ENCODE data around the gene LUM. TPM values are rescaled to one million over a fixed set of nuclear protein-coding genes. Genes with fewer than 3 reads are reported as not detected.

The LUM gene
- total RNA-seq, 1 donor from 2014 or later = not detected

DNA sequence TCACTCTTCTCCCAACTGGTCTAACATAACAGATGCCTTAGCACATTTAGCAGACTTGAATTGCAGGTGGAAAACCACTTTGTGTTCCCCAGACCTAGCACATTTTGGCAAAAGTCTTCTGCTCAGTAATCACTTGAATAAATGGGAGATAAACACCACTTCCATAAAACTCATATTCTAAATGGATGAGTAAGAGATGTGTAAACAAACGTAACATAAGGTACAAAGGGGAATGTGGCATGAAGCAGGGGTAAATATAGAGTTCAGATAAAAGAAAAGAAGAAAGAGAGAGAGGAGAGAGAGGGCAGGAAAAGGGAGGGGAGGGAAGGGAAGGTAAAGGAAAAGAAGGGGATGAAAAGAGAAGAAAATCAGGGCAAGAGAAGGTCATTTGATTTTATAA lies 36.4 kb downstream of the LUM start:
- H3K27me3 Mint-ChIP-seq (ENCODE audit: insufficient read depth, low read depth) = peaks cover 2% of the 10 kb centered on the region
- H3K79me2 ChIP-seq (ENCODE audit: low read depth) = no peaks in the 10 kb centered on the region
- DNase-seq (ENCODE audit: low spot score) = no peak

GRCh38 chr12:91074154-91074709 lies 37.1 kb downstream of the LUM start:
- Mint-ChIP-seq H3K4me1 (no peaks in the 10 kb centered on the region), H3K27me3 (ENCODE audit: insufficient read depth, low read depth) (peaks cover 2% of the 10 kb centered on the region), H3K27ac (no peak overlapping the region), H3K36me3 (no peaks in the 10 kb centered on the region), H3K9me3 (no peaks in the 10 kb centered on the region), H3K4me3 (no peak overlapping the region)
- Histone ChIP-seq H3F3A (ENCODE audit: low read depth) (no peaks in the 10 kb centered on the region), H3K27me3 (no peaks in the 10 kb centered on the region), H3K79me2 (ENCODE audit: low read depth) (no peaks in the 10 kb centered on the region), H3K9me3 (ENCODE audit: low read depth) (no peaks in the 10 kb centered on the region), H3K36me3 (no peaks in the 10 kb centered on the region), H2AFZ (replicated peaks) (no peak overlapping the region), H3K4me3 (no peak overlapping the region), H3K27ac (no peak overlapping the region), H4K20me1 (ENCODE audit: low read depth) (no peaks in the 10 kb centered on the region), H3K4me1 (no peaks in the 10 kb centered on the region), H3K4me2 (no peak overlapping the region), H3K9ac (no peak overlapping the region)
- TF ChIP-seq EZH2phosphoT487 (IDR thresholded peaks at IDR 0.05) = no peak
- no peak for TF ChIP-seq CTCF (IDR thresholded peaks at IDR 0.05)
- TF ChIP-seq EZH2 (IDR thresholded peaks at IDR 0.05) = no peak
- DNase-seq (ENCODE audit: low spot score) = no peak

More for the DNA sequence above, 36.4 kb downstream of the LUM start:
- Mint-ChIP-seq H3K9me3 (no peaks in the 10 kb centered on the region), H3K4me3 (no peak overlapping the region), H3K36me3 (no peaks in the 10 kb centered on the region), H3K27ac (no peak overlapping the region), H3K4me1 (no peaks in the 10 kb centered on the region)
- no peaks in the 10 kb centered on the region for H3F3A ChIP-seq (ENCODE audit: low read depth)
- no peaks in the 10 kb centered on the region for H3K4me1 ChIP-seq
- TF ChIP-seq CTCF (IDR thresholded peaks at IDR 0.05) = no peak
- TF ChIP-seq EZH2 (IDR thresholded peaks at IDR 0.05) = no peak
- no peak for TF ChIP-seq EZH2phosphoT487 (IDR thresholded peaks at IDR 0.05)
- no peaks in the 10 kb centered on the region for H4K20me1 ChIP-seq (ENCODE audit: low read depth)
- no peak overlapping the region for H3K4me3 ChIP-seq
- no peaks in the 10 kb centered on the region for H3K27me3 ChIP-seq
- no peaks in the 10 kb centered on the region for H3K9me3 ChIP-seq (ENCODE audit: low read depth)
- no peak overlapping the region for H3K4me2 ChIP-seq
- H3K36me3 ChIP-seq = no peaks in the 10 kb centered on the region
- no peak overlapping the region for H3K9ac ChIP-seq
- H2AFZ ChIP-seq (replicated peaks) = no peak overlapping the region
- H3K27ac ChIP-seq = no peak overlapping the region

GRCh38 chr12:91073426-91073825 lies 37.9 kb downstream of the LUM start:
- Histone ChIP-seq H3K4me1 (no peaks in the 10 kb centered on the region), H3K9me3 (ENCODE audit: low read depth) (no peaks in the 10 kb centered on the region), H4K20me1 (ENCODE audit: low read depth) (no peaks in the 10 kb centered on the region), H3K27ac (no peak overlapping the region), H3K4me3 (no peak overlapping the region), H2AFZ (replicated peaks) (no peak overlapping the region), H3K27me3 (no peaks in the 10 kb centered on the region), H3K36me3 (no peaks in the 10 kb centered on the region), H3F3A (ENCODE audit: low read depth) (no peaks in the 10 kb centered on the region), H3K79me2 (ENCODE audit: low read depth) (no peaks in the 10 kb centered on the region), H3K9ac (no peak overlapping the region), H3K4me2 (no peak overlapping the region)
- Mint-ChIP-seq H3K4me1 (no peaks in the 10 kb centered on the region), H3K27me3 (ENCODE audit: insufficient read depth, low read depth) (no peaks in the 10 kb centered on the region), H3K9me3 (no peaks in the 10 kb centered on the region), H3K27ac (no peak overlapping the region), H3K36me3 (no peaks in the 10 kb centered on the region), H3K4me3 (no peak overlapping the region)
- DNase-seq (ENCODE audit: low spot score) = no peak
- no peak for TF ChIP-seq EZH2phosphoT487 (IDR thresholded peaks at IDR 0.05)
- TF ChIP-seq CTCF (IDR thresholded peaks at IDR 0.05) = no peak
- TF ChIP-seq EZH2 (IDR thresholded peaks at IDR 0.05) = no peak

Measured in neural progenitor cell (in vitro differentiated cells).